G401 (cell line): ENCODE results near the gene GGT6. TPM values are rescaled to one million over a fixed set of nuclear protein-coding genes. Genes with fewer than 3 reads are reported as not detected.

ENCODE experiments used
- DNase-seq: peaks from one replicate; pipeline ENCODE4 v3.0.0-alpha.2; 2015; ENCODE audit warnings: low spot score
- in situ Hi-C: cut with HindIII; loops from 2 replicates; pipeline ENCODE4 v1.10.0; 2016; ENCODE audit warnings: low sequenced_read_pairs, mixed read lengths
- total RNA-seq: library from RNA; depleted of rRNA; stranded (reverse); fragments of >200 nt; shearing (Covaris generic); gene quantifications from 2 replicates; pipeline ENCODE4 v1.2.3, GENCODE V29; 2014

Gene GGT6
- total RNA-seq, 1 experiment from 2014 or later: not detected

- no peak for DNase-seq
- in situ Hi-C loops: no loop called here
These were observed 3.4 kb downstream of the GGT6 start for GRCh38 chr17:4556996-4557395.

- DNase-seq: no peak
- in situ Hi-C loops: no loop called here
These were observed 4.3 kb downstream of the GGT6 start for GRCh38 chr17:4555873-4556759.

- peak; percentile 95 for DNase-seq
- in situ Hi-C loops: no loop called here
These were observed 5.2 kb downstream of the GGT6 start, which contains the start of gene MYBBP1A for GRCh38 chr17:4554997-4555799. MYBBP1A (minus strand) TSS chr17:4555384; CDS start chr17:4555324, 60 bp downstream.

GRCh38 chr17:4554441-4554996 is 5.9 kb downstream of the GGT6 start:
- in situ Hi-C loops: no loop called here

GRCh38 chr17:4553669-4554068 is 6.7 kb downstream of the GGT6 start:
- in situ Hi-C loops: no loop called here
- DNase-seq: no peak

More at GRCh38 chr17:4554441-4554996, 5.9 kb downstream of the GGT6 start:
- no peak for DNase-seq

GRCh38 chr17:4551796-4552525 is 8.4 kb downstream of the GGT6 start:
- in situ Hi-C loops: no loop called here
- DNase-seq: no peak

- in situ Hi-C loops: no loop called here
- no peak for DNase-seq
These were observed 9.2 kb downstream of the GGT6 start for GRCh38 chr17:4551141-4551540.

GRCh38 chr17:4550534-4551039 is 9.8 kb downstream of the GGT6 start:
- in situ Hi-C loops: no loop called here

GRCh38 chr17:4549781-4550533 is 10.4 kb downstream of the GGT6 start:
- no peak for DNase-seq
- in situ Hi-C loops: no loop called here

More at GRCh38 chr17:4550534-4551039, 9.8 kb downstream of the GGT6 start:
- no peak for DNase-seq

GRCh38 chr17:4548721-4549531 is 11.5 kb downstream of the GGT6 start:
- in situ Hi-C loops: no loop called here
- no peak for DNase-seq

GRCh38 chr17:4548061-4548461 is 12.3 kb downstream of the GGT6 start:
- in situ Hi-C loops: no loop called here
- DNase-seq: no peak

- no peak for DNase-seq
- in situ Hi-C loops: no loop called here
These were observed 13.1 kb downstream of the GGT6 start for GRCh38 chr17:4547118-4547906.

GRCh38 chr17:4545217-4545951 is 15.0 kb downstream of the GGT6 start:
- DNase-seq: no peak
- in situ Hi-C loops: no loop called here

GRCh38 chr17:4544951-4545216 is 15.5 kb downstream of the GGT6 start:
- in situ Hi-C loops: no loop called here
- DNase-seq: peak; percentile 73

GRCh38 chr17:4544135-4544950 is 16.0 kb downstream of the GGT6 start:
- in situ Hi-C loops: no loop called here
- peak; percentile 38 for DNase-seq
